Prostate gland (tissue), 2 donors: Measurements from ENCODE around the gene PCYOX1L. TPM values are rescaled to one million over a fixed set of nuclear protein-coding genes. Genes with fewer than 3 reads are reported as not detected.
A peak's percentile ranks its signal among the peaks of the same experiment; 100 is the strongest.

Experiments used
- DNase-seq: peaks from one replicate; pipeline ENCODE4 v3.0.0-alpha.2; 2019; ENCODE audit warnings: low spot score
- H3K27ac ChIP-seq, 2 donors: fragments of 200-600 bp; sonication (generic); 2 replicates each; pipeline ENCODE4 v1.5.1; 2017 to 2019
- H3K27me3 ChIP-seq: fragments of 200-600 bp; sonication (generic); replicated peaks from 2 replicates; pipeline ENCODE4 v1.5.1; 2019; ENCODE audit not compliant: insufficient read depth
- H3K36me3 ChIP-seq, 2 donors: fragments of 200-600 bp; sonication (generic); 1 replicate in 1 of 2; 2 replicates in 1 of 2; pipeline versions ENCODE4 v1.5.1 to v1.8.1; 2017 to 2019
- H3K4me1 ChIP-seq: fragments of 200-600 bp; sonication (generic); replicated peaks from 2 replicates; pipeline ENCODE4 v1.5.1; 2019
- H3K4me3 ChIP-seq, 2 donors: fragments of 200-600 bp; sonication (generic); 2 replicates each; pipeline ENCODE4 v1.5.1; 2017 to 2019
- H3K9me3 ChIP-seq: fragments of 200-600 bp; sonication (generic); 2 replicates; pipeline ENCODE4 v1.5.1; 2017
- POLR2A ChIP-seq: fragments of 450-650 bp; IDR thresholded peaks from one replicate; pipeline ENCODE4 v1.6.1; 2016; ENCODE audit warnings: antibody characterized with exemption, mild to moderate bottlenecking
- POLR2AphosphoS5 ChIP-seq: sonication (generic); formaldehyde crosslinking; IDR thresholded peaks from one replicate; pipeline ENCODE4 v1.6.1; 2017; ENCODE audit warnings: antibody characterized with exemption
- WGBS: methylation state at CpG from one replicate; pipeline ENCODE4 v1.1.5; 2018; 5-methylcytosine and 5-hydroxymethylcytosine counted together
- intact Hi-C: fragments of 100-400 bp; cut with DNase I; formaldehyde crosslinking; loops from one replicate; pipeline ENCODE4 v1.14.2; 2022
- total RNA-seq, 2 donors: library from RNA; depleted of rRNA; stranded (reverse); fragments of >200 nt; gene quantifications; one replicate each; pipeline ENCODE4 v1.1.0, GENCODE V29; 2016
- TF ChIP-seq, protein P1 (sequence below), 4 experiments: fragments of 200-600 bp in 2 of 4; fragments of 450-650 bp in 2 of 4; sonication (generic) in 2 of 4; IDR thresholded peaks; 1 replicate in 3 of 4; 2 replicates in 1 of 4; pipeline ENCODE4 v1.5.1; 2016 to 2019; ENCODE audit warnings: antibody characterized with exemption in 4 of 4, mild to moderate bottlenecking in 2 of 4, moderate library complexity in 2 of 4

The PCYOX1L gene
- total RNA-seq, 2 donors from 2014 or later: 7.7 to 20.7 TPM

DNA sequence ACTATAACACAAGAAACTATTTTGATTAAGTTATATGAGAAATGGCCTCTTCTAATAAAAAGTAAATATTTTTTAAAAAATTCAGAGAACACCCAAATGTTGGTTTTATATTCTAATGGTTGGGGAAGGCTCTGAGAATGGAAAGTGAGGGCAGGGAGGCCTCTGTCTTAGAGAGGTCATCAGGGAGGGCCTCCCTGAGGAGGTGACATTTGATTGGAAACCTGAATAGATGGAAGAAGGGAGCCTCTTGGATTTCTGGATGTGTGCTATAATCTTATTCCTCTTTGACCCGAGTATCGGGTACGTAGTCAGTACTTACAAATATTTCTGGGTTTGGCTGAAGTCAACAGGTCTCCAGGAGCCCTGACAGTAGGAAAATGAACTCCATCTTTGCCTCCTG is 38.7 kb upstream of the PCYOX1L start:
- DNase-seq: no peak
- no peak for TF ChIP-seq POLR2A
- no peak for TF ChIP-seq POLR2AphosphoS5
- TF ChIP-seq, protein P1, sequence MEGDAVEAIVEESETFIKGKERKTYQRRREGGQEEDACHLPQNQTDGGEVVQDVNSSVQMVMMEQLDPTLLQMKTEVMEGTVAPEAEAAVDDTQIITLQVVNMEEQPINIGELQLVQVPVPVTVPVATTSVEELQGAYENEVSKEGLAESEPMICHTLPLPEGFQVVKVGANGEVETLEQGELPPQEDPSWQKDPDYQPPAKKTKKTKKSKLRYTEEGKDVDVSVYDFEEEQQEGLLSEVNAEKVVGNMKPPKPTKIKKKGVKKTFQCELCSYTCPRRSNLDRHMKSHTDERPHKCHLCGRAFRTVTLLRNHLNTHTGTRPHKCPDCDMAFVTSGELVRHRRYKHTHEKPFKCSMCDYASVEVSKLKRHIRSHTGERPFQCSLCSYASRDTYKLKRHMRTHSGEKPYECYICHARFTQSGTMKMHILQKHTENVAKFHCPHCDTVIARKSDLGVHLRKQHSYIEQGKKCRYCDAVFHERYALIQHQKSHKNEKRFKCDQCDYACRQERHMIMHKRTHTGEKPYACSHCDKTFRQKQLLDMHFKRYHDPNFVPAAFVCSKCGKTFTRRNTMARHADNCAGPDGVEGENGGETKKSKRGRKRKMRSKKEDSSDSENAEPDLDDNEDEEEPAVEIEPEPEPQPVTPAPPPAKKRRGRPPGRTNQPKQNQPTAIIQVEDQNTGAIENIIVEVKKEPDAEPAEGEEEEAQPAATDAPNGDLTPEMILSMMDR (IDR thresholded peaks at IDR 0.05): no peak
- no peaks in the 10 kb centered on the region for H3K4me1 ChIP-seq
- no peaks in the 10 kb centered on the region for H3K27me3 ChIP-seq
- no peaks in the 10 kb centered on the region for H3K36me3 ChIP-seq
- intact Hi-C loops: no loop called here
- H3K4me3 ChIP-seq: no peak overlapping the region
- no peak overlapping the region for H3K27ac ChIP-seq
- no peaks in the 10 kb centered on the region for H3K9me3 ChIP-seq
- WGBS: 98% methylated on average over 3 of the region's 3 CpGs

DNA sequence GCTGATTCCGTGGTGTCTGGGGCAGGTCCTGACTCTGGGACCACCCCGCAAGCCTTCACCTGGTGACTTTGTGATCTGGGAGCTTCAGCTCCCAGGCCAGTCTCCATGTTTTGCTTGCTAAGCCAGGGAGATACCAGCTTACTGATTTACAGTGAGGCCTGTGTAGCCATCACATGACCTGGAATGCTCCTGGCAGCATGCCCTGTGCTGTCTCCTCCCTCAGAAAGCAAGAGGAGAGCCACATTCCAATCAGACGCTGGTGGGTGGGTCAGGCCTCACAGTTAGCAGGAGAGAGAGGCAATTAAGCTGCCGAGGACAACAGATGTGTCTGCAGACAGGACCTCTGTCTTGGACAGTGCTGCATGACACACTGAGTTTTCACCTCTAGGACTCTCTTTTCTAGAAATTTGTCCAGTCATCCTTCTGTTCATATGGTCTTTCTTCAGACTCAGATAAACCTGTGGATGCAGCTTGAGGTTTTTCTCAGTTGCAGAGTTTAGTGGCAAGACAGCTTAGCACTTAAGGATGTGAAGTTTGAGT is 37.0 kb upstream of the PCYOX1L start:
- WGBS: 30% methylated on average over 4 of the region's 4 CpGs
- no peaks in the 10 kb centered on the region for H3K36me3 ChIP-seq
- no peaks in the 10 kb centered on the region for H3K27me3 ChIP-seq
- H3K4me3 ChIP-seq: no peak overlapping the region
- H3K9me3 ChIP-seq: no peaks in the 10 kb centered on the region
- peak overlapping the region in 1 of 2 donors; percentile 55 for H3K27ac ChIP-seq
- TF ChIP-seq POLR2AphosphoS5 (peak; percentile 77), POLR2A (no peak)
- TF ChIP-seq, protein P1 (IDR thresholded peaks at IDR 0.05): peak in 1 of 4 experiments; percentile 9
- intact Hi-C loops: no loop called here
- no peaks in the 10 kb centered on the region for H3K4me1 ChIP-seq
- peak; percentile 84 for DNase-seq

DNA sequence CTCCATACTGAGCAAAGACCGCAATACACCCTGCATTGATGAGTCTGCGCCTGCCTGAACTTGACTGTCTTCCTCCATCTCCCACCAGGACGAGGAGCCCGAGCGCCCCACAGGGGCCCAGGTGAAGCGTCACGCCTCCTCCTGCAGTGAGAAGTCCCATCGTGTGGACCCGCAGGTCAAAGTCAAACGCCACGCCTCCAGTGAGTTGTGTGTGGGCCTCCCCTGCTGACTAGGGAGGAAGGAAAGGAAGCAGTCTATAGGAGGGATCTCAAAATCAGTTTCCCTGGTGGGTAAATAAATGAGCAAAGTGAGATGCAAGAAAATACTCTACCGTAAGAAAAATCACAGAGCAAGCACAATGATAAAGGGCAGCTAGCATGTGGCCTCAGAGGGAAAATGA is 35.3 kb upstream of the PCYOX1L start:
- intact Hi-C loops: no loop called here
- 74% methylated on average over 12 of the region's 12 CpGs for WGBS
- no peak overlapping the region for H3K27ac ChIP-seq

DNA sequence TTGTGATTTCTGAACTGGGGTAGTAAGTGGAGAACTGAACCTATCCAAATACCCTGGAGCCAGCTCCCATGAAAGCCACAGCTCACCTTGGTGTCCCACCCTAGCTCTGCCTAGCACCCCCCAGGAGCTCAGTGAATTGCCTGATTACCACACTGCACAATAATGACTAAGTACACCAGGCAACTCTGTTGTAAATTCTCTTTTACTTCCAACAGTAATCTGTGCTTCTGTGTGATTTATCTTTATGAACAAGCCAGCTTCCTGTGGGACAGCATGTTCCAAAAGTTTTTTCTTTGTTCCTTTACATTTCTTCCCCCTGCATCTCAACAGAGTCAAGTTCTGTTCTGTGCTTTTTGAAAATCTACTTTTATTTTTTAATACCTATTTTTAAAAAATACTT is 34.6 kb upstream of the PCYOX1L start:
- intact Hi-C loops: no loop called here
- H3K27ac ChIP-seq: no peak overlapping the region

More for the DNA sequence above, 35.3 kb upstream of the PCYOX1L start:
- H3K36me3 ChIP-seq: no peaks in the 10 kb centered on the region
- no peak for DNase-seq
- H3K9me3 ChIP-seq: no peaks in the 10 kb centered on the region
- no peak overlapping the region for H3K4me3 ChIP-seq
- TF ChIP-seq, protein P1 (IDR thresholded peaks at IDR 0.05): no peak
- no peak for TF ChIP-seq POLR2AphosphoS5
- no peak for TF ChIP-seq POLR2A
- H3K4me1 ChIP-seq: no peaks in the 10 kb centered on the region
- H3K27me3 ChIP-seq: no peaks in the 10 kb centered on the region

More for the DNA sequence above, 34.6 kb upstream of the PCYOX1L start:
- Histone ChIP-seq H3K4me1 (no peaks in the 10 kb centered on the region), H3K27me3 (no peaks in the 10 kb centered on the region), H3K9me3 (no peaks in the 10 kb centered on the region), H3K4me3 (no peak overlapping the region), H3K36me3 (no peaks in the 10 kb centered on the region)
- no peak for DNase-seq
- TF ChIP-seq POLR2AphosphoS5: no peak
- TF ChIP-seq, protein P1 (IDR thresholded peaks at IDR 0.05): no peak
- no peak for TF ChIP-seq POLR2A
